Upper lobe of right lung (tissue), 1 donor: ENCODE measurements around the gene OSBPL6. TPM values are rescaled to one million over a fixed set of nuclear protein-coding genes. Genes with fewer than 3 reads are reported as not detected.

Source experiments
- ATAC-seq: fragments of 200-7000 bp; cut with Tn5 transposase; one replicate; pipeline ENCODE4 v1.9.1; 2020; ENCODE audit warnings: mild to moderate bottlenecking, moderate library complexity
- DNase-seq: peaks from one replicate; pipeline ENCODE4 v3.0.0-alpha.2; 2020
- H3K27ac ChIP-seq: fragments of 200-600 bp; one replicate; pipeline ENCODE4 v1.8.0; 2022
- H3K27me3 ChIP-seq: fragments of 200-600 bp; one replicate; pipeline ENCODE4 v1.8.0; 2022; ENCODE audit warnings: mild to moderate bottlenecking
- H3K36me3 ChIP-seq: fragments of 200-600 bp; one replicate; pipeline ENCODE4 v1.8.0; 2022
- H3K4me1 ChIP-seq: fragments of 200-600 bp; one replicate; pipeline ENCODE4 v1.8.0; 2022
- H3K4me3 ChIP-seq: fragments of 200-600 bp; one replicate; pipeline ENCODE4 v1.8.0; 2022; ENCODE audit warnings: mild to moderate bottlenecking
- H3K9me3 ChIP-seq: fragments of 200-600 bp; one replicate; pipeline ENCODE4 v1.8.0; 2022
- intact Hi-C: fragments of 100-400 bp; cut with DNase I; formaldehyde crosslinking; loops from one replicate; pipeline ENCODE4 v1.11.0; 2022
- total RNA-seq: library from RNA; stranded (reverse); fragmentation: NEBNext Ultra II Directional; extraction: Animal tissue kit (Norgen Biotek cat#: 25700); gene quantifications from one replicate; pipeline ENCODE4 v1.2.1, GENCODE V29; 2021
- TF ChIP-seq, protein P1 (sequence below): fragments of 200-600 bp; IDR thresholded peaks from one replicate; pipeline ENCODE4 v1.8.0; 2022; ENCODE audit warnings: antibody characterized with exemption
- donor health status: DM: no; HTN: yes; CAD: no; lungs with severe emphysema.

Gene OSBPL6
- total RNA-seq, 1 donor from 2014 or later = 2.6 TPM

DNA sequence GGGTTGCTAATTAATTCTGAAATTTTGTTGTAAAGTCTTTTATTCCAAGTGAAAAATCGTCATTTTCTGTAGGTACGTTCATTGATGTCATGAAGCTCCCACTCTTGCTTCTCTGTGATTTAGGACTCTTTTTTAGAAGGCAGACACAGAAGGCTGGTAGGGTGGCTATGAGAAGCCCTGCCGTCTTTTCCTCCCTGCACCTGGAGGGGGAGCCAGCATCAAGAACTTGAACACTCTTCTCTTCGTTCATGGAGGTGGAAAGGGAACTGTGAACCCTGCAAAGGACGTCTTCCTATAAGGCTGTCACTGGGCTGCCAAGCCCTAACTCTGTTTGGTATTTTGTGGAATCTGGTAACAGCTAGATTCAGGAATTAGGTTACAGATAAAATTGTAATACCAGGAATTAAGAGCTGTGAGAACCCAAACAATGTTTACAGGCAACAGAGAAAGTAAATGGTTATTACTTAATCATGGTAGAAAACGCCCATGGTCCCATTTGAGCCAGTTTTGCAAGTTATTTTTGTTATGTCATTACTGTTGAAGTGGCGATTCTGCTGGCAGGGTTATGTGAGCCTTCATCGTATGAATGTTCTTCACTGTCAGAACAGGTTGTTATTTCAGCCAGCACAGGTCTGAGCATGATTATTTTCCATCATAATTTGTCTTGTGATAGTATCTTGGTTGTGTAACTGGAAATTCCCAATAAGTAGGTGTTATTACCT, 112.2 kb downstream of the OSBPL6 start:
- TF ChIP-seq, protein P1, sequence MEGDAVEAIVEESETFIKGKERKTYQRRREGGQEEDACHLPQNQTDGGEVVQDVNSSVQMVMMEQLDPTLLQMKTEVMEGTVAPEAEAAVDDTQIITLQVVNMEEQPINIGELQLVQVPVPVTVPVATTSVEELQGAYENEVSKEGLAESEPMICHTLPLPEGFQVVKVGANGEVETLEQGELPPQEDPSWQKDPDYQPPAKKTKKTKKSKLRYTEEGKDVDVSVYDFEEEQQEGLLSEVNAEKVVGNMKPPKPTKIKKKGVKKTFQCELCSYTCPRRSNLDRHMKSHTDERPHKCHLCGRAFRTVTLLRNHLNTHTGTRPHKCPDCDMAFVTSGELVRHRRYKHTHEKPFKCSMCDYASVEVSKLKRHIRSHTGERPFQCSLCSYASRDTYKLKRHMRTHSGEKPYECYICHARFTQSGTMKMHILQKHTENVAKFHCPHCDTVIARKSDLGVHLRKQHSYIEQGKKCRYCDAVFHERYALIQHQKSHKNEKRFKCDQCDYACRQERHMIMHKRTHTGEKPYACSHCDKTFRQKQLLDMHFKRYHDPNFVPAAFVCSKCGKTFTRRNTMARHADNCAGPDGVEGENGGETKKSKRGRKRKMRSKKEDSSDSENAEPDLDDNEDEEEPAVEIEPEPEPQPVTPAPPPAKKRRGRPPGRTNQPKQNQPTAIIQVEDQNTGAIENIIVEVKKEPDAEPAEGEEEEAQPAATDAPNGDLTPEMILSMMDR = peak; percentile 59
- DNase-seq (peak; percentile 71), ATAC-seq (peak; percentile 92)
- H3K4me3 ChIP-seq = no peak overlapping the region
- no peaks in the 10 kb centered on the region for H3K27me3 ChIP-seq
- H3K36me3 ChIP-seq = no peaks in the 10 kb centered on the region
- H3K4me1 ChIP-seq = no peaks in the 10 kb centered on the region
- no peaks in the 10 kb centered on the region for H3K9me3 ChIP-seq
- no peak overlapping the region for H3K27ac ChIP-seq
- intact Hi-C loops = no loop called here

DNA sequence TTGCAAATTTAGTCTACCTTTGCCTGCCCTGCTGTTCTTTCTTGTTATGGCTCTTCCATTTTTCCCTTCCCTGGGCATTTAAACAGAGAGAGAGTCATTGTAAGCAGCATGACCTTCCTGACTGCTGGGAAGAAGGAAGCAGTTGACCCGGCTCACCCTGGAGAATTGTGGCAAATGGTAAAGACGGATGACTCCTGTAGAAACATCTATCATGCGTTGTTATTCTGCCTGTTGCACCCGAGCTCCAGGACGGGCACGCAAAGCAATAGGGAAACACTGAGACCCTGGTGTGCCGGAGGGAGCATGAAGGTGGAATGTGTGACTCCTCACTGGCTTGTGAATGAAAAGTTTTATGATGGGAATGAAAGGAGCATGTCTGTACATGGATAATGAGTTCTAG, 113.3 kb downstream of the OSBPL6 start:
- intact Hi-C loops = no loop called here

DNA sequence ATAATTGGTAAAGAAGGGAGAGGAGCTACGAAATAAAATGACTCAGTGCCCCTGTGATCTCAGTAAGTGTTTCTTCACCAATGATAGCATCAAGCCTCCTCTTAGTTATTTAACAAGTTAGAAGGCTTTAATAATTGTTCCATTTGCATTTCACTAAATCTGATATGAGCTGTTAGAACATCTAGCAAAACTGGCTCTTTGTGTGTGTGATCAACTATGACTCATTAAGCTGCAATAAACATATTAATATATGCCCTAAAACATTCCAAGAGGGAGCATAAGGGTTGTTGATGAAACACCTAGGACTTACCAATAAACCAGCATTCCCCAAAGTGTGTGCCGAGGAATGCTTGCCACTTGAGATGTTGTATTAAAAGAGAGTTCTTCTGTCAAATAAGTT, 115.2 kb downstream of the OSBPL6 start:
- Histone ChIP-seq H3K27me3 (no peaks in the 10 kb centered on the region), H3K36me3 (no peaks in the 10 kb centered on the region), H3K4me3 (no peak overlapping the region), H3K9me3 (no peaks in the 10 kb centered on the region), H3K27ac (no peak overlapping the region), H3K4me1 (no peaks in the 10 kb centered on the region)
- intact Hi-C loops = no loop called here
- DNase-seq (no peak), ATAC-seq (no peak)
- TF ChIP-seq, protein P1 = no peak

More for the DNA sequence above, 113.3 kb downstream of the OSBPL6 start:
- no peaks in the 10 kb centered on the region for H3K4me1 ChIP-seq
- H3K4me3 ChIP-seq = no peak overlapping the region
- H3K9me3 ChIP-seq = no peaks in the 10 kb centered on the region
- DNase-seq (no peak), ATAC-seq (no peak)
- H3K36me3 ChIP-seq = no peaks in the 10 kb centered on the region
- no peak overlapping the region for H3K27ac ChIP-seq
- H3K27me3 ChIP-seq = no peaks in the 10 kb centered on the region
- TF ChIP-seq, protein P1 = no peak

DNA sequence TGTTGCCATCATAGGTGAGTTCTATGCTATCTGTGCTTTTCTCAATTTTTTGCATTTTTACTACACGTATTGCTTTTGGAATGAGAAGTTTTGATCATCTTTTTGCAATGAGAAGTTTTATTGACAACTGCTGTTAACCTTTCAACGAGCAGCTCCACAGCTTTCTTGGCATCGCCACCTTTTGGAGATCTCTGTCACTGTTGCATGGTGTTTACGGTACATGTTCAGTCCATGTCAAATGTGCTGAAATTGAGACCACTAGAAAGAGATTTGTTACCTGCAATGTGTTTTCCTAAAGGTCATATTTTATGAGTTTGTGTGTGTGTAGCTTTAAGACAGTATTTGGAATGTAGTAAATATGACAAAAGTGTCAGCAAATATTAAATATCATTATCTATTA, 120.8 kb downstream of the OSBPL6 start:
- ATAC-seq (no peak), DNase-seq (no peak)
- no peaks in the 10 kb centered on the region for H3K9me3 ChIP-seq
- H3K27me3 ChIP-seq = no peaks in the 10 kb centered on the region
- no peak overlapping the region for H3K4me3 ChIP-seq
- TF ChIP-seq, protein P1 = no peak
- no peaks in the 10 kb centered on the region for H3K36me3 ChIP-seq
- no peak overlapping the region for H3K27ac ChIP-seq
- intact Hi-C loops = no loop called here
- H3K4me1 ChIP-seq = no peaks in the 10 kb centered on the region

DNA sequence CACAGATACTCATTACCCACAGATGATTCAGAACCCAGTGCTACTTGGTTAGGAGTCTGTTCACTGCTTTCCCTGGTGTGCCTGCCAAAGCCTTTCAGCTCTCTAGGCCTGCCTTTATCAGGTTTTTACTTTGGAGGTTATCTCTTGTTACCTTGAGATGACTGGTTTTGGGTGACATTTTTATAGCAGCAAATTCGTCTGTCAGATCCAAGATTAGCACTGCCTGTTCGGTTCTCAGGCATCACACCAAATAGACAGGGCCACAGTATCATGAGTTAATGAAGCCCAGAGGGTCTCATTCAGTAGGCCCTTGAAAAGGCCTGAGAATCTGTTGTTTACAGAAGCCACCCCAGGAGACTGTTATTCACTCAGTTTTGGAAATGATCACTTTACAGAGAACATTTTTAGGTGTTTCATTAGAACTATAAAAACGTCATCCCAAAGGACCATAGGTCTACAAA, 121.2 kb downstream of the OSBPL6 start:
- TF ChIP-seq, protein P1 = no peak
- Histone ChIP-seq H3K4me3 (no peak overlapping the region), H3K27ac (no peak overlapping the region), H3K36me3 (no peaks in the 10 kb centered on the region), H3K27me3 (no peaks in the 10 kb centered on the region), H3K4me1 (no peaks in the 10 kb centered on the region), H3K9me3 (no peaks in the 10 kb centered on the region)
- ATAC-seq (no peak), DNase-seq (no peak)
- intact Hi-C loops = no loop called here
